Measurements from ENCODE around the gene PPP1R12B. TPM values are rescaled to one million over a fixed set of nuclear protein-coding genes. Genes with fewer than 3 reads are reported as not detected.

PPP1R12B gene
- total and polyA plus RNA-seq, 2 donors (not counting 1 experiment from before 2014, with no cell fraction given): 13.4 to 21.7 TPM

DNA sequence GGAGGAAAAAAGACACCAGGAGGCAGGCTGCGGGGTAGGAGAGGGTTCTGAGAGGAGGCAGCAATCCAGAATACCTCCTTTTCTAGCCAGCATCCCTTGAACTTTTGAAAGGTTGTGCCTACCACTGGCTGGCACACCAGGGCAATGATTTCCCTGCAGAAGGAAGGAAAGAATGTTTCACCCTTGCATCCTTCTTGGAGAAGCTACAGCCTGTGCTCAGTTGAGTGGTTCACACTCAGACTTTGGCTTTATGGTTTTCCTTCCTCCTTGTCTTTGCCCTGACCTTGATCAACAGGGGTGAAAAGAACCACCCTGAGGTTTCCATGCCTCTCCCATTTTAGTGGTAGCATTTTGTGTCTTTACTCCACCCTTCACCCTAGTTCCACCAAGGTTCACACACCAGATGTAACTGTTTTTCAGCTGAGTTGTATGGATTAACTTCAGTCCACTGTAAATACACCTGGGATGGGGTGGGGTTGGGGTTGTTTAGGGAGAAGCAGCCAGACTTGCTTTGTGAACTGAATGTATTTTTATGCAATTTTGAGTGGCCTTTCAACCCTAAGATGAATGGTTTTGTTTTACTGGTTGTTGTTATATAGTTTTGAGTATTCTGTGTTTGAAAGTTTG is 239.5 kb downstream of the PPP1R12B start:
- Histone ChIP-seq H3K4me3 (replicated peaks in 1 of 4; ENCODE audit: control extremely low read depth in 1 of 4, insufficient read depth in 1 of 4, low read depth in 3 of 4, low read length in 4 of 4) (no peak overlapping the region), H3K27ac (ENCODE audit: insufficient read depth, low read length) (peak overlapping the region; percentile 93), H3K27me3 (ENCODE audit: control insufficient read depth, insufficient read depth, low read length) (no peaks in the 10 kb centered on the region), H3K9ac (ENCODE audit: insufficient read depth, low read length) (no peak overlapping the region), H4K20me1 (ENCODE audit: control insufficient read depth, extremely low read depth, insufficient read depth, low read length) (no peaks in the 10 kb centered on the region), H3K9me3 (ENCODE audit: control insufficient read depth, insufficient read depth, low read depth, low read length) (no peaks in the 10 kb centered on the region), H2AFZ (ENCODE audit: low read length) (no peak overlapping the region), H3K4me2 (ENCODE audit: extremely low read depth, insufficient read depth, low read length) (no peak overlapping the region), H3K36me3 (ENCODE audit: control insufficient read depth, insufficient read depth, low read length) (no peaks in the 10 kb centered on the region), H3K79me2 (ENCODE audit: control insufficient read depth, insufficient read depth, low read length) (no peaks in the 10 kb centered on the region), H3K4me1 (ENCODE audit: control insufficient read depth, extremely low read depth, insufficient read depth, low read length) (peaks cover 43% of the 10 kb centered on the region)
- TF ChIP-seq EZH2 (IDR thresholded peaks at IDR 0.05; ENCODE audit: low read length, missing control alignments) (no peak), CTCF (conservative IDR thresholded peaks at IDR 0.05 in 1 of 2, IDR thresholded peaks at IDR 0.05 in 1 of 2; ENCODE audit: low read depth in 1 of 2, low read length in 2 of 2) (no peak)
- no peak for DNase-seq (ENCODE audit: low read depth in 2 of 2)

DNA sequence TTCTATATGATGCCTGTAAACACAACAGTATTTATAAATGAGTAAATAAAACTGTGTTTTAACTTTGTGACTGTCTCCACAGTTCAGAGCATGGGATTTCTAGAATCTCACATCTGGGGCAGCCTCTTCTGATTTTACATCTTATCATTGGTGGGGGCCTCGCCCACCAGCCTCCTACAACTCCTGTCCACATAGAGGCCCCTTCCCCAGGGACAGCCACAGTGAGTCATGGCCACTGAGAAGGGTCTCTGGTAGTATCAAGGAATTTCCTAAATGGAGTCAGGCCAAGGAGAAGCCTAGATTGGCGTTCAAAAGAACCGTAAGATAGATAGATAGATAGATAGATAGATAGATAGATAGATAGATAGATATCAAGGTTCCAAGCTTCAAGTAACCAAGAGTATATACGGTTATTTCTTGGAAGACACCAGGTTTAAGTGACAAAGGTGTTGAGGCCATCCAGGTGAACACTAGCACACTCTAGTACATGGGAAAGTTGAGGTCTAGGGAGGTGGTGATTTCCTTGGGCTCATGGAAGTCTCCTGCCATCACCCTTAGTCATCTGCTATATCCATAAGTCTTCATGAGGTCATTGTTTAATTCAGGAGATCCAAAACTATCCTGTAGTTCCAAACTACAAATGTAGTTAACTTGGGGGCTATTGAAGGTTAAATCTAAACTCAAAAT is 240.1 kb downstream of the PPP1R12B start:
- DNase-seq (ENCODE audit: low read depth in 2 of 2): no peak
- H3K27me3 ChIP-seq (ENCODE audit: control insufficient read depth, insufficient read depth, low read length): no peaks in the 10 kb centered on the region
- peaks cover 43% of the 10 kb centered on the region for H3K4me1 ChIP-seq (ENCODE audit: control insufficient read depth, extremely low read depth, insufficient read depth, low read length)
- H2AFZ ChIP-seq (ENCODE audit: low read length): no peak overlapping the region
- TF ChIP-seq CTCF (conservative IDR thresholded peaks at IDR 0.05 in 1 of 2, IDR thresholded peaks at IDR 0.05 in 1 of 2; ENCODE audit: low read depth in 1 of 2, low read length in 2 of 2) (no peak), EZH2 (IDR thresholded peaks at IDR 0.05; ENCODE audit: low read length, missing control alignments) (no peak)
- H3K4me2 ChIP-seq (ENCODE audit: extremely low read depth, insufficient read depth, low read length): peak overlapping the region; percentile 70
- no peaks in the 10 kb centered on the region for H3K9me3 ChIP-seq (ENCODE audit: control insufficient read depth, insufficient read depth, low read depth, low read length)
- H3K9ac ChIP-seq (ENCODE audit: insufficient read depth, low read length): no peak overlapping the region
- no peak overlapping the region for H3K4me3 ChIP-seq (replicated peaks in 1 of 4; ENCODE audit: control extremely low read depth in 1 of 4, insufficient read depth in 1 of 4, low read depth in 3 of 4, low read length in 4 of 4)
- no peaks in the 10 kb centered on the region for H3K36me3 ChIP-seq (ENCODE audit: control insufficient read depth, insufficient read depth, low read length)
- H4K20me1 ChIP-seq (ENCODE audit: control insufficient read depth, extremely low read depth, insufficient read depth, low read length): no peaks in the 10 kb centered on the region
- H3K27ac ChIP-seq (ENCODE audit: insufficient read depth, low read length): peak overlapping the region; percentile 93
- no peaks in the 10 kb centered on the region for H3K79me2 ChIP-seq (ENCODE audit: control insufficient read depth, insufficient read depth, low read length)

- peaks cover 43% of the 10 kb centered on the region for H3K4me1 ChIP-seq (ENCODE audit: control insufficient read depth, extremely low read depth, insufficient read depth, low read length)
- no peaks in the 10 kb centered on the region for H3K27me3 ChIP-seq (ENCODE audit: control insufficient read depth, insufficient read depth, low read length)
- no peaks in the 10 kb centered on the region for H3K36me3 ChIP-seq (ENCODE audit: control insufficient read depth, insufficient read depth, low read length)
- H3K4me2 ChIP-seq (ENCODE audit: extremely low read depth, insufficient read depth, low read length): peak overlapping the region; percentile 70
- peak; percentile 99 to 100 for DNase-seq (ENCODE audit: low read depth in 2 of 2)
- H2AFZ ChIP-seq (ENCODE audit: low read length): no peak overlapping the region
- no peak overlapping the region for H3K9ac ChIP-seq (ENCODE audit: insufficient read depth, low read length)
- H3K9me3 ChIP-seq (ENCODE audit: control insufficient read depth, insufficient read depth, low read depth, low read length): no peaks in the 10 kb centered on the region
- no peaks in the 10 kb centered on the region for H3K79me2 ChIP-seq (ENCODE audit: control insufficient read depth, insufficient read depth, low read length)
- no peaks in the 10 kb centered on the region for H4K20me1 ChIP-seq (ENCODE audit: control insufficient read depth, extremely low read depth, insufficient read depth, low read length)
- TF ChIP-seq EZH2 (IDR thresholded peaks at IDR 0.05; ENCODE audit: low read length, missing control alignments): no peak
- TF ChIP-seq CTCF (conservative IDR thresholded peaks at IDR 0.05 in 1 of 2, IDR thresholded peaks at IDR 0.05 in 1 of 2; ENCODE audit: low read depth in 1 of 2, low read length in 2 of 2): no peak
- peak overlapping the region; percentile 93 for H3K27ac ChIP-seq (ENCODE audit: insufficient read depth, low read length)
- no peak overlapping the region for H3K4me3 ChIP-seq (replicated peaks in 1 of 4; ENCODE audit: control extremely low read depth in 1 of 4, insufficient read depth in 1 of 4, low read depth in 3 of 4, low read length in 4 of 4)
These were observed 240.9 kb downstream of the PPP1R12B start for GRCh38 chr1:202589190-202589930.
